Endothelial cell of umbilical vein (primary cell): ENCODE measurements around the gene PROC. TPM values are rescaled to one million over a fixed set of nuclear protein-coding genes. Genes with fewer than 3 reads are reported as not detected.

Experiments used
- BruUV-seq: library from RNA; stranded (reverse); fragments of 400-500 nt; replicated peaks from 2 replicates; lab custom pipeline; 2021; lab: Mats Ljungman, UMichigan
- CTCF ChIA-PET: fragments of 300-600, 350-600 bp; sonication (Branson Sonifier 250); formaldehyde crosslinking; loops from one replicate; lab custom pipeline; 2021; ENCODE audit warnings: antibody characterized with exemption, inconsistent platforms; lab: Charles Lee
- POLR2A ChIA-PET: fragments of 300-600, 350-600 bp; sonication (Branson Sonifier 250); formaldehyde crosslinking; loops from one replicate; lab custom pipeline; 2021; ENCODE audit warnings: antibody characterized with exemption, inconsistent platforms; lab: Charles Lee
- DNase-seq: peaks from one replicate; pipeline ENCODE4 v3.0.0-alpha.2; 2011; ENCODE audit warnings: low read depth, low spot score
- FAIRE-seq: peaks from 2 replicates; lab custom pipeline; 2011; peaks lifted over from hg19 to GRCh38; lab: Jason Lieb, UNC
- H2AFZ ChIP-seq: 2 replicates; pipeline ENCODE4 v1.6.0; 2012; ENCODE audit warnings: low read depth, low read length, control low read depth, inconsistent platforms
- H3K27ac ChIP-seq: 2 replicates; pipeline ENCODE4 v1.5.1; 2011; ENCODE audit warnings: low read depth, mild to moderate bottlenecking, control low read depth, low read length, moderate library complexity; ENCODE audit not compliant: insufficient read depth
- H3K27me3 ChIP-seq, 2 experiments: 2 replicates each; pipeline versions ENCODE4 v1.6.0 to v1.6.1; 2011; ENCODE audit warnings: low read length in 2 of 2, mixed read lengths in 1 of 2; ENCODE audit not compliant: control insufficient read depth in 2 of 2, insufficient read depth in 2 of 2
- H3K36me3 ChIP-seq, 2 experiments: 2 replicates in 1 of 2; 3 replicates in 1 of 2; pipeline ENCODE4 v1.5.1; 2011; ENCODE audit warnings: low read length in 2 of 2, mild to moderate bottlenecking in 1 of 2, moderate library complexity in 1 of 2; ENCODE audit not compliant: control insufficient read depth in 2 of 2, insufficient read depth in 2 of 2; ENCODE audit errors: extremely low read depth in 1 of 2
- H3K4me1 ChIP-seq: 3 replicates; pipeline ENCODE4 v1.5.1; 2011; ENCODE audit warnings: mild to moderate bottlenecking, low read length; ENCODE audit not compliant: control insufficient read depth, insufficient read depth; ENCODE audit errors: extremely low read depth
- H3K4me2 ChIP-seq: 2 replicates; pipeline ENCODE4 v1.6.1; 2011; ENCODE audit warnings: low read length, control low read depth, mixed read lengths; ENCODE audit not compliant: insufficient read depth
- H3K4me3 ChIP-seq, 3 experiments: fragments of 200-600 bp in 1 of 3; sonication (generic), shearing (Covaris generic) in 1 of 3; replicated peaks in 1 of 3; 2 replicates each; pipeline ENCODE4 v1.5.1; 2011 to 2016; ENCODE audit warnings: control low read depth in 3 of 3, low read length in 3 of 3, mild to moderate bottlenecking in 2 of 3, inconsistent platforms in 1 of 3, low read depth in 1 of 3, moderate library complexity in 1 of 3; ENCODE audit not compliant: insufficient read depth in 1 of 3
- H3K79me2 ChIP-seq: 2 replicates; pipeline ENCODE4 v1.6.0; 2012; ENCODE audit warnings: low read length, inconsistent platforms; ENCODE audit not compliant: control insufficient read depth, insufficient read depth
- H3K9ac ChIP-seq: replicated peaks from 2 replicates; pipeline ENCODE3; 2011; ENCODE audit warnings: low read length, control low read depth; ENCODE audit not compliant: insufficient read depth; ENCODE audit errors: extremely low read depth
- H3K9me1 ChIP-seq: replicated peaks from 3 replicates; pipeline ENCODE4 v1.6.0; 2011; ENCODE audit warnings: mild to moderate bottlenecking, low read length; ENCODE audit not compliant: control insufficient read depth, insufficient read depth; ENCODE audit errors: extremely low read depth
- H3K9me3 ChIP-seq: replicated peaks from 2 replicates; pipeline ENCODE4 v1.5.1; 2012; ENCODE audit warnings: low read length, inconsistent platforms; ENCODE audit not compliant: control insufficient read depth, insufficient read depth
- H4K20me1 ChIP-seq: replicated peaks from 2 replicates; pipeline ENCODE3; 2011; ENCODE audit warnings: mild to moderate bottlenecking, low read length; ENCODE audit not compliant: control insufficient read depth, insufficient read depth; ENCODE audit errors: extremely low read depth
- CTCF ChIP-seq, 2 donors: IDR thresholded peaks; 1 replicate in 1 of 2; 2 replicates in 1 of 2; pipeline ENCODE4 v1.5.1; 2011; ENCODE audit warnings: low read length in 2 of 2, mild to moderate bottlenecking in 2 of 2, moderate library complexity in 2 of 2, control low read depth in 1 of 2, inconsistent platforms in 1 of 2, low read depth in 1 of 2; ENCODE audit not compliant: insufficient read depth in 1 of 2; ENCODE audit errors: extremely low read depth in 1 of 2
- GATA2 ChIP-seq: IDR thresholded peaks from 2 replicates; pipeline ENCODE4 v1.7.0; 2011; ENCODE audit warnings: low read depth, mild to moderate bottlenecking, moderate library complexity, mixed read lengths, low read length; ENCODE audit not compliant: insufficient read length, insufficient read depth
- JUN ChIP-seq: IDR thresholded peaks from 2 replicates; pipeline ENCODE4 v1.6.1; 2011; ENCODE audit warnings: borderline replicate concordance, low read depth; ENCODE audit not compliant: insufficient read length, insufficient read depth
- MAX ChIP-seq: IDR thresholded peaks from 2 replicates; pipeline ENCODE4 v1.6.1; 2011; ENCODE audit not compliant: insufficient read depth, insufficient read length
- MYC ChIP-seq: IDR thresholded peaks from one replicate; pipeline ENCODE4 v1.6.1; 2011; ENCODE audit warnings: mild to moderate bottlenecking, low read depth, low read length
- POLR2A ChIP-seq: IDR thresholded peaks from 2 replicates; pipeline ENCODE4 v1.6.1; 2012; ENCODE audit warnings: low read depth, mild to moderate bottlenecking, control low read depth, low read length
- POLR2AphosphoS5 ChIP-seq: IDR thresholded peaks from 2 replicates; pipeline ENCODE4 v1.6.1; 2012; ENCODE audit warnings: low read depth, mild to moderate bottlenecking, control low read depth, low read length, moderate library complexity; ENCODE audit not compliant: insufficient read depth
- dilution Hi-C: fragments of 300-500 bp; cut with MboI; formaldehyde crosslinking; loops from one replicate; pipeline ENCODE4 v1.15.0; 2019; ENCODE audit warnings: low sequenced_read_pairs; ENCODE audit not compliant: extremely low pct_ligation_motif_present
- intact Hi-C: fragments of 100-400 bp; cut with micrococcal nuclease; formaldehyde crosslinking; loops from one replicate; pipeline ENCODE4 v1.10.0; 2022
- polyA plus RNA-seq, 4 experiments: library from polyadenylated mRNA; depleted of rRNA in 3 of 4; stranded (reverse) in 3 of 4; unstranded in 1 of 4; fragments of >200 nt; gene quantifications; 2 replicates each; pipeline versions ENCODE4 v1.2.1 to v1.2.3, GENCODE V29; 2011 to 2012; ENCODE audit warnings: missing spikeins in 1 of 4
- total RNA-seq: library from RNA; stranded (reverse); gene quantifications from 2 replicates; pipeline ENCODE4 v1.2.3, GENCODE V29; 2021

Gene PROC
- total and polyA plus RNA-seq, 2 donors (not counting 3 experiments of a cell fraction or from before 2014, with no cell fraction given), result not detected

GRCh38 chr2:127462461-127462860 is 44.2 kb downstream of the PROC start:
- no peaks in the 10 kb centered on the region for H3K9me1 ChIP-seq
- FAIRE-seq (no peak), DNase-seq (no peak)
- TF ChIP-seq JUN (no peak), GATA2 (no peak), CTCF (IDR thresholded peaks at IDR 0.05; ENCODE audit: extremely low read depth in 1 of 2, insufficient read depth in 1 of 2, low read depth in 1 of 2, low read length in 2 of 2) (no peak), MYC (no peak), MAX (no peak), POLR2AphosphoS5 (no peak), POLR2A (no peak)
- no peaks in the 10 kb centered on the region for H4K20me1 ChIP-seq
- no peak overlapping the region for H3K27ac ChIP-seq
- ChIA-PET CTCF (interaction anchor here (1.0 kb wide), 1 partner anchor 12 kb away, joined by 3 read pairs; no protein-coding TSS in a partner anchor), POLR2A (no interaction called here)
- dilution Hi-C loops (no loop called here), intact Hi-C loops (no loop called here)
- no peaks in the 10 kb centered on the region for H3K27me3 ChIP-seq
- H3K4me3 ChIP-seq, result no peak overlapping the region
- no peak overlapping the region for H3K9ac ChIP-seq
- no peak overlapping the region for H3K4me2 ChIP-seq
- H3K9me3 ChIP-seq, result no peaks in the 10 kb centered on the region
- H3K79me2 ChIP-seq, result no peaks in the 10 kb centered on the region
- H2AFZ ChIP-seq, result no peak overlapping the region
- BruUV-seq, result no TSS peak
- H3K4me1 ChIP-seq, result no peaks in the 10 kb centered on the region
- H3K36me3 ChIP-seq, result no peaks in the 10 kb centered on the region
